Measurements from ENCODE around the gene POU2F2. TPM values are rescaled to one million over a fixed set of nuclear protein-coding genes. Genes with fewer than 3 reads are reported as not detected.

POU2F2 gene
- total RNA-seq, 6 experiments from 2014 or later = 6.4 to 11.0 (median 7.8) TPM

DNA sequence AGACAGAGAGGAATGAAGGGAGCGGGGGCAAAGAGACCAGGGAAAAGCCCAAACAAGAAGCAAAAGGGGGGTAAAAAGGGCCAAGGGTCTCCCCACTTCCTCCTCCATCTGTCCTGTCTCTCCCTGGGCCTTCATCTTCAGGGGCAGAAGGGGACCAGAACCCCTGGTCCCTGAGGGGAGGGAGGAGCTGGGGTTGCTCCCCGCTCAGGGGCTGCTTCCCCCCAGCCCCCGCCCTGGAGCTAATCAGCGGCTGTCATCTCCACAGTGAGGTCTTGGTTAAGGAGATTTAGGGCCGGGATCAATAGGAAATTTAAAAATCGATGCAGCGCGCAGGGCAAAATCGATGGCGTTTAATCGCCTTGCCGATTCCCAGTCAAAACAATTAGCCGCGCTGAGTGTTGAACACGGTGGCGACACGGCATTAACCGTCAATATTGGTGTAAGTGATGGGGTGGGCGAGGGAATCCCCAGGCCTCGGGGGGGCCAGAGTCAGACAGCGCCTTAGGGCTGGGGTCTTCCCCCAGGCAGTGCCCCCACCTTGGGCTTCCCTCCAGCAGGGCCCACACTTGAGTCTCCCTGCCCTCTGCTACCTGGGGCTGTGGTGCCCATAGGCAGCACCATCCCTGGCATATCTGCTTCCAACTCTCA lies 29.5 kb upstream of the POU2F2 start:
- Mint-ChIP-seq H3K4me1 (ENCODE audit: low read depth) (no peaks in the 10 kb centered on the region), H3K4me3 (no peak overlapping the region), H3K9me3 (no peaks in the 10 kb centered on the region), H3K27me3 (ENCODE audit: insufficient read depth) (peaks cover 57% of the 10 kb centered on the region), H3K36me3 (ENCODE audit: low read depth) (no peaks in the 10 kb centered on the region), H3K27ac (no peak overlapping the region)
- TF ChIP-seq, protein P1, sequence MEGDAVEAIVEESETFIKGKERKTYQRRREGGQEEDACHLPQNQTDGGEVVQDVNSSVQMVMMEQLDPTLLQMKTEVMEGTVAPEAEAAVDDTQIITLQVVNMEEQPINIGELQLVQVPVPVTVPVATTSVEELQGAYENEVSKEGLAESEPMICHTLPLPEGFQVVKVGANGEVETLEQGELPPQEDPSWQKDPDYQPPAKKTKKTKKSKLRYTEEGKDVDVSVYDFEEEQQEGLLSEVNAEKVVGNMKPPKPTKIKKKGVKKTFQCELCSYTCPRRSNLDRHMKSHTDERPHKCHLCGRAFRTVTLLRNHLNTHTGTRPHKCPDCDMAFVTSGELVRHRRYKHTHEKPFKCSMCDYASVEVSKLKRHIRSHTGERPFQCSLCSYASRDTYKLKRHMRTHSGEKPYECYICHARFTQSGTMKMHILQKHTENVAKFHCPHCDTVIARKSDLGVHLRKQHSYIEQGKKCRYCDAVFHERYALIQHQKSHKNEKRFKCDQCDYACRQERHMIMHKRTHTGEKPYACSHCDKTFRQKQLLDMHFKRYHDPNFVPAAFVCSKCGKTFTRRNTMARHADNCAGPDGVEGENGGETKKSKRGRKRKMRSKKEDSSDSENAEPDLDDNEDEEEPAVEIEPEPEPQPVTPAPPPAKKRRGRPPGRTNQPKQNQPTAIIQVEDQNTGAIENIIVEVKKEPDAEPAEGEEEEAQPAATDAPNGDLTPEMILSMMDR (IDR thresholded peaks at IDR 0.05) = no peak
- no peak for DNase-seq

- no peak for DNase-seq
- H3K9me3 Mint-ChIP-seq = no peaks in the 10 kb centered on the region
- H3K4me1 Mint-ChIP-seq (ENCODE audit: low read depth) = no peaks in the 10 kb centered on the region
- no peaks in the 10 kb centered on the region for H3K36me3 Mint-ChIP-seq (ENCODE audit: low read depth)
- H3K27ac Mint-ChIP-seq = no peak overlapping the region
- H3K4me3 Mint-ChIP-seq = no peak overlapping the region
- peaks cover 61% of the 10 kb centered on the region for H3K27me3 Mint-ChIP-seq (ENCODE audit: insufficient read depth)
- TF ChIP-seq, protein P1 (IDR thresholded peaks at IDR 0.05) = no peak
Measured at GRCh38 chr19:42159942-42160341, 27.7 kb upstream of the POU2F2 start.

DNA sequence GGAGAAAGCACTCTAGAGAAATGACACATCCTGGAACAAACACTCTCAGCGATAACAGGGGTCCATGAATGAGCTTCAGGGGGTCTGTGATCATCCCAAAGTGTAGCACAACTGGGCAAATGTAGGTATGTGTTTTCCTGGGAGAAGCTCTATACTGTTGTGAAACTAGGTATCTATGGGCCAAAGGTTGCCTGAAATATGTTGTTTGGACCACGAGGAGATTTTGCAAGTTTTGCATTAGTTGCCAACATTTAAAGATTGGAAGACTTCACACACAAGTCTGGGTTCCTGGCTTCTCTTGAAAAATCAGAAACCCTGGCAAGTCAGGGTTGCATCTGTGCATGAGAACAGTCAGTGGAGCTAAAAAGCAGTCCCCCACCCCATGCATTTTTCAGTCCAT lies 26.7 kb upstream of the POU2F2 start:
- no peaks in the 10 kb centered on the region for H3K4me1 Mint-ChIP-seq (ENCODE audit: low read depth)
- H3K27me3 Mint-ChIP-seq (ENCODE audit: insufficient read depth) = peaks cover 64% of the 10 kb centered on the region
- H3K36me3 Mint-ChIP-seq (ENCODE audit: low read depth) = no peaks in the 10 kb centered on the region
- no peak overlapping the region for H3K4me3 Mint-ChIP-seq
- no peak overlapping the region for H3K27ac Mint-ChIP-seq
- no peak for DNase-seq
- no peaks in the 10 kb centered on the region for H3K9me3 Mint-ChIP-seq
- TF ChIP-seq, protein P1 (IDR thresholded peaks at IDR 0.05) = no peak

- no peaks in the 10 kb centered on the region for H3K4me1 Mint-ChIP-seq (ENCODE audit: low read depth)
- DNase-seq = no peak
- no peak overlapping the region for H3K4me3 Mint-ChIP-seq
- H3K27ac Mint-ChIP-seq = no peak overlapping the region
- TF ChIP-seq, protein P1 (IDR thresholded peaks at IDR 0.05) = no peak
- peaks cover 64% of the 10 kb centered on the region for H3K27me3 Mint-ChIP-seq (ENCODE audit: insufficient read depth)
- no peaks in the 10 kb centered on the region for H3K36me3 Mint-ChIP-seq (ENCODE audit: low read depth)
- H3K9me3 Mint-ChIP-seq = no peaks in the 10 kb centered on the region
Measured at GRCh38 chr19:42156571-42156970, 24.3 kb upstream of the POU2F2 start.

- TF ChIP-seq, protein P1 (IDR thresholded peaks at IDR 0.05) = no peak
- DNase-seq = no peak
- Mint-ChIP-seq H3K36me3 (ENCODE audit: low read depth) (no peaks in the 10 kb centered on the region), H3K27ac (no peak overlapping the region), H3K4me1 (ENCODE audit: low read depth) (no peaks in the 10 kb centered on the region), H3K27me3 (ENCODE audit: insufficient read depth) (peaks cover 62% of the 10 kb centered on the region), H3K9me3 (no peaks in the 10 kb centered on the region), H3K4me3 (no peak overlapping the region)
Measured at GRCh38 chr19:42155796-42156195, 23.6 kb upstream of the POU2F2 start.

Measured in HFFc6 (cell line).